Natural killer cell (primary cell): ENCODE data around the gene FYN. TPM values are rescaled to one million over a fixed set of nuclear protein-coding genes. Genes with fewer than 3 reads are reported as not detected.

Experiments
- ATAC-seq, 3 donors: fragments of 150-1000 bp in 2 of 3; fragments of 200-7000 bp in 1 of 3; cut with Tn5 transposase; 1 replicate in 1 of 3; 2 replicates in 2 of 3; pipeline ENCODE4 v1.10.0; 2021; ENCODE audit warnings: mild to moderate bottlenecking in 2 of 3, moderate library complexity in 2 of 3
- DNase-seq, 2 donors: peaks; one replicate each; pipeline versions ENCODE4 v3.0.0 to v3.0.0-alpha.2; 2013 to 2021; ENCODE audit warnings: mixed read lengths in 1 of 2
- H3K27ac ChIP-seq: one replicate; pipeline ENCODE4 v1.5.1; 2013; ENCODE audit warnings: mild to moderate bottlenecking, low read length
- H3K27me3 ChIP-seq: one replicate; pipeline ENCODE4 v1.6.1; 2013; ENCODE audit warnings: low read length; ENCODE audit not compliant: control insufficient read depth, insufficient read depth
- H3K36me3 ChIP-seq: one replicate; pipeline ENCODE4 v1.6.1; 2013; ENCODE audit warnings: low read length; ENCODE audit not compliant: control insufficient read depth, insufficient read depth
- H3K4me1 ChIP-seq: one replicate; pipeline ENCODE4 v1.6.1; 2013; ENCODE audit warnings: low read length; ENCODE audit not compliant: control insufficient read depth, insufficient read depth
- H3K4me3 ChIP-seq: one replicate; pipeline ENCODE4 v1.5.1; 2013; ENCODE audit warnings: low read length
- H3K9me3 ChIP-seq: one replicate; pipeline ENCODE4 v1.6.1; 2013; ENCODE audit warnings: low read length; ENCODE audit not compliant: control insufficient read depth, insufficient read depth
- H3K27ac Mint-ChIP-seq, 2 donors: one replicate each; pipeline ENCODE4 v1.8.0; 2022; ENCODE audit warnings: mild to moderate bottlenecking in 2 of 2, mixed read lengths in 2 of 2, moderate library complexity in 1 of 2
- H3K27me3 Mint-ChIP-seq, 2 donors: one replicate each; pipeline ENCODE4 v1.8.0; 2022; ENCODE audit warnings: low read depth in 2 of 2, mixed read lengths in 2 of 2
- H3K36me3 Mint-ChIP-seq: one replicate; pipeline ENCODE4 v1.8.0; 2022; ENCODE audit warnings: mixed read lengths
- H3K4me1 Mint-ChIP-seq, 2 donors: one replicate each; pipeline ENCODE4 v1.8.0; 2022; ENCODE audit warnings: mixed read lengths in 2 of 2
- H3K4me3 Mint-ChIP-seq: one replicate; pipeline ENCODE4 v1.8.0; 2022; ENCODE audit warnings: mild to moderate bottlenecking, moderate library complexity, mixed read lengths
- H3K9me3 Mint-ChIP-seq, 2 donors: one replicate each; pipeline ENCODE4 v1.8.0; 2022; ENCODE audit warnings: mixed read lengths in 2 of 2
- WGBS: methylation state at CpG from one replicate; pipeline ENCODE4 v1.1.7; 2013; ENCODE audit warnings: missing lambda C conversion rate; ENCODE audit not compliant: insufficient coverage; 5-methylcytosine and 5-hydroxymethylcytosine counted together
- intact Hi-C: fragments of 100-400 bp; cut with micrococcal nuclease; formaldehyde crosslinking; loops from one replicate; pipeline ENCODE4 v1.14.2; 2022
- total RNA-seq, 4 donors: library from RNA; stranded (reverse); fragments of 120-200 nt in 1 of 4; gene quantifications; one replicate each; pipeline versions ENCODE4 v1.2.3 to v1.2.4, GENCODE V29; 2013 to 2022
- TF ChIP-seq, protein P1 (sequence below): fragments of 200-600 bp; IDR thresholded peaks from one replicate; pipeline ENCODE4 v1.8.0; 2022; ENCODE audit warnings: antibody characterized with exemption

The FYN gene
- total RNA-seq, 3 donors from 2014 or later (not counting 1 experiment from before 2014, with no cell fraction given), result 616 to 757 (median 713) TPM

DNA sequence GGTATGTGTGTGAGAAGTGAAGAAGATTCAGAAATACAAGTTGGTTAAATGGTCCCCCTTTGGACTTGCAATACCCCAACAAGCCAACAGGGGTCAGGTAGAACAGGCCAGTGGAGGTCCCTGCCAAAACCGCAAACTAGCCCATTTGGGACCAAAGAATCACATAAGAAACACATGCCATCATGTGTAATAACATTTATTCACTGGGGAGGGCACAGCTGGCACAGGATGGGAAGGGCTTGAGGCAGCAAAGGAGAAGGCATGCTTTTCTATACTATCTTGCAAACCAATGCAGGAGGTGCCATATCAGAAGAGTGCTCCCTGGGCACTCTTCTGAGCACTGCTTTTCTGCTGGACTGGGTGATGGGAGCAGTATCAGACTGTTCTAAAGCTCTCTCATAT is 151.5 kb downstream of the FYN start:
- Histone ChIP-seq H3K36me3 (peaks cover 36% of the 10 kb centered on the region), H3K27me3 (no peaks in the 10 kb centered on the region), H3K9me3 (no peaks in the 10 kb centered on the region), H3K27ac (peak overlapping the region; percentile 10), H3K4me1 (peaks cover 57% of the 10 kb centered on the region), H3K4me3 (no peak overlapping the region)
- 71% methylated on average over 1 of the region's 1 CpG for WGBS
- Mint-ChIP-seq H3K27me3 (no peaks in the 10 kb centered on the region), H3K4me3 (peak overlapping the region; percentile 37), H3K9me3 (no peaks in the 10 kb centered on the region), H3K27ac (peak overlapping the region; percentile 90 to 100), H3K36me3 (peaks cover 13% of the 10 kb centered on the region), H3K4me1 (peaks cover 79 to 86% of the 10 kb centered on the region in 2 donors)
- intact Hi-C loops, result no loop called here
- TF ChIP-seq, protein P1, sequence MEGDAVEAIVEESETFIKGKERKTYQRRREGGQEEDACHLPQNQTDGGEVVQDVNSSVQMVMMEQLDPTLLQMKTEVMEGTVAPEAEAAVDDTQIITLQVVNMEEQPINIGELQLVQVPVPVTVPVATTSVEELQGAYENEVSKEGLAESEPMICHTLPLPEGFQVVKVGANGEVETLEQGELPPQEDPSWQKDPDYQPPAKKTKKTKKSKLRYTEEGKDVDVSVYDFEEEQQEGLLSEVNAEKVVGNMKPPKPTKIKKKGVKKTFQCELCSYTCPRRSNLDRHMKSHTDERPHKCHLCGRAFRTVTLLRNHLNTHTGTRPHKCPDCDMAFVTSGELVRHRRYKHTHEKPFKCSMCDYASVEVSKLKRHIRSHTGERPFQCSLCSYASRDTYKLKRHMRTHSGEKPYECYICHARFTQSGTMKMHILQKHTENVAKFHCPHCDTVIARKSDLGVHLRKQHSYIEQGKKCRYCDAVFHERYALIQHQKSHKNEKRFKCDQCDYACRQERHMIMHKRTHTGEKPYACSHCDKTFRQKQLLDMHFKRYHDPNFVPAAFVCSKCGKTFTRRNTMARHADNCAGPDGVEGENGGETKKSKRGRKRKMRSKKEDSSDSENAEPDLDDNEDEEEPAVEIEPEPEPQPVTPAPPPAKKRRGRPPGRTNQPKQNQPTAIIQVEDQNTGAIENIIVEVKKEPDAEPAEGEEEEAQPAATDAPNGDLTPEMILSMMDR, result peak; percentile 46
- peak in 1 of 2 donors; percentile 74 for DNase-seq
- ATAC-seq, result peak; percentile 44 to 57 (median 46)

DNA sequence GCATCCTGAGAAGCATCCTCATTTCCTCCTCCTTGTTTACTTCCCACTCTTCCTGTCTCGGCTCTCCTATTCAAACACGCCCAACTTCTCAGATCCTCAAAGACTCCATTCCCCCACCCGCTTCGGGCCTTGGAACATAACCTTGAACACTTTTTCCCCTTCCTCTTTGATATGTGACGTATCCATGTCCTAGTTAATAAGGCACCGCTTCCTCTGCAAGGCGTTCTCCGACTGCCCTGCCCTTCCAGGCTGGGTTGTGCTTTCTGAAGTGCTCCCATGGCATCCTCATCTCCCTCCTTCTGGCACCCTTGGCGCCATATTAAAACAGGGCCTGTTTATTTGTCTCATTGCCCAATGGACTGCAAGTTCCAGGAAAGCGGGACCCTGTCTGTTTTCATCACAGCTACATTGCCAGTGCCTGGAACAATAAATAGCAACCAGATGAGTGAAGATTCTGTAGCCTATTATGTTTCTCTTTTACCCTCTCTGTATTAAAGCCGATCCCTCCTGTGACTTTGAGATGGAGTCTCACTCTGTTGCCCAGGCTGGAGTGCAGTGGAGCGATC is 152.2 kb downstream of the FYN start:
- Mint-ChIP-seq H3K27me3 (no peaks in the 10 kb centered on the region), H3K36me3 (peaks cover 13% of the 10 kb centered on the region), H3K27ac (peak overlapping the region; percentile 90 to 100), H3K4me3 (no peak overlapping the region), H3K4me1 (peaks cover 72 to 79% of the 10 kb centered on the region in 2 donors), H3K9me3 (no peaks in the 10 kb centered on the region)
- intact Hi-C loops, result no loop called here
- H3K27ac ChIP-seq, result peak overlapping the region; percentile 3
- H3K4me1 ChIP-seq, result peaks cover 55% of the 10 kb centered on the region
- no peak for DNase-seq
- ATAC-seq, result no peak
- H3K9me3 ChIP-seq, result no peaks in the 10 kb centered on the region
- 98% methylated on average over 12 of the region's 12 CpGs for WGBS
- H3K36me3 ChIP-seq, result peaks cover 32% of the 10 kb centered on the region
- H3K27me3 ChIP-seq, result no peaks in the 10 kb centered on the region
- H3K4me3 ChIP-seq, result no peak overlapping the region
- TF ChIP-seq, protein P1, result no peak

DNA sequence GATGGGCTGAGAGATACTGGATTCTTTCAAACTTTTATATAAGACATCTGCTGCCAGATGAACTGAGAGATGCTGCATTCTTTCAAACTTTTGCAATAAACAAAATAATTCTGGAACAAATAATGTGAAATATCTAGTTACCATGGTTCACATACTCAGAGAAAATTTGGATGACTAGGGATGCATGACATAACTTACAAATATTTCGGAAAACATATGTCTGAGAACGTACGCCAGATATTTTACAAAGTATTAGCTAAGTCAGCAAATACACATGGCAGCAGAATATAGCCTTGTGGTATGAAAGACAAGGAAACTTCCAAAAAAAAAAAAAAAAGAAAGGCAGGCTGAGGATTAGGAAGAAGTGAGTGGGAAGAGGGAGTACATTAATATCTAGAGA is 154.3 kb downstream of the FYN start:
- no peaks in the 10 kb centered on the region for H3K9me3 ChIP-seq
- Mint-ChIP-seq H3K27me3 (no peaks in the 10 kb centered on the region), H3K36me3 (peaks cover 17% of the 10 kb centered on the region), H3K9me3 (no peaks in the 10 kb centered on the region), H3K4me3 (no peak overlapping the region), H3K4me1 (peaks cover 69 to 76% of the 10 kb centered on the region in 2 donors), H3K27ac (peak overlapping the region; percentile 90 to 100)
- ATAC-seq (no peak), DNase-seq (no peak)
- H3K36me3 ChIP-seq, result peaks cover 42% of the 10 kb centered on the region
- TF ChIP-seq, protein P1, result no peak
- WGBS, result 90% methylated on average over 3 of the region's 3 CpGs
- intact Hi-C loops, result no loop called here
- H3K4me1 ChIP-seq, result peaks cover 50% of the 10 kb centered on the region
- no peak overlapping the region for H3K27ac ChIP-seq
- H3K4me3 ChIP-seq, result no peak overlapping the region
- no peaks in the 10 kb centered on the region for H3K27me3 ChIP-seq

DNA sequence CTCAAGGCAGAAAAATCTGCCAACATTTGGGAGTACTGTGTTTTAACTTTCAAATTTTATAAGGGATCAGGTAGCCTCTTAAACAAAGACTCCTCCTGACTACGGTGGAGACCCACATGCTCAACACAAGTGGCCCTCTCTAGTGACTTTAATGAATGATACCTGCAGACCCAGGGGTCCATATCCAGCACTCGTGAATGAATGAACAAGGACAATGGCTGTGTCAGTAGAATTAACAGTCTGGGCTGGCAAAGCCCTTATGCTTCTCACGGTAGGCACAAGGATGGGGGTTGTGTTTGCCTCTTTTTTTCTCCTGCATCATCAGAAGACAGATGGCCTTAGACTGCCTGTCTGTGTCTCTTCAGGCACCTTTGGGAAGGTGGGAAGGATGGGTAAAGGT is 154.9 kb downstream of the FYN start:
- no peak overlapping the region for H3K4me3 ChIP-seq
- H3K9me3 ChIP-seq, result no peaks in the 10 kb centered on the region
- peaks cover 48% of the 10 kb centered on the region for H3K36me3 ChIP-seq
- DNase-seq (no peak), ATAC-seq (no peak)
- peaks cover 75 to 77% of the 10 kb centered on the region in 2 donors for H3K4me1 Mint-ChIP-seq
- intact Hi-C loops, result no loop called here
- H3K27ac Mint-ChIP-seq, result peak overlapping the region; percentile 90 to 100
- peaks cover 21% of the 10 kb centered on the region for H3K36me3 Mint-ChIP-seq
- TF ChIP-seq, protein P1, result no peak
- H3K4me1 ChIP-seq, result peaks cover 48% of the 10 kb centered on the region
- no peaks in the 10 kb centered on the region for H3K27me3 Mint-ChIP-seq
- H3K27me3 ChIP-seq, result no peaks in the 10 kb centered on the region
- H3K4me3 Mint-ChIP-seq, result no peak overlapping the region
- H3K27ac ChIP-seq, result no peak overlapping the region
- no peaks in the 10 kb centered on the region for H3K9me3 Mint-ChIP-seq
- 95% methylated on average over 3 of the region's 3 CpGs for WGBS
